SK-N-DZ (cell line): ENCODE data around the gene MESP1.

Experiments
- DNase-seq: peaks from one replicate; pipeline ENCODE4 v3.0.0-alpha.2; 2015; ENCODE audit warnings: low spot score

Gene MESP1

GRCh38 chr15:89781891-89782618 is 31.0 kb upstream of the MESP1 start:
- DNase-seq, result no peak

GRCh38 chr15:89781055-89781454 is 30.0 kb upstream of the MESP1 start:
- DNase-seq, result no peak

- no peak for DNase-seq
These were observed 29.6 kb upstream of the MESP1 start for GRCh38 chr15:89780601-89781000.

DNA sequence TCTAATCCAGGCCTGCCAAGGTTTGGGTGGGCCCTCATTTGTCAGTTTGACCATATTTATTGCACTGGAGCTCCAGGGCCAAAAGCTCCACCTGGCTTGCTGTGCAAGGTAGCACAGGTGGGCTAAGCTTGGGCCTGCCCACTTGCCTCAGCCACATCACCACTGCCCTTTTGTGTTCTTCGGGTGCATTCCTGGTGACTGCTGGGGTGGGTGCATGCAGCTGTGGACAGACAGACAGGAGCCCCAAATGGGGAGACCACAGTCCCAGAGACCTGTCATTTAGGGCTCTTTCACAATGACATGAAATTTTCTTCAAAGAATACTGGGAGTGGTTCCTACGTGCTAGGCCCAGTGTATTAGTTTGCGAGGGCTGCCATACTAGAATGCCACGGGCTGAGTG is 27.8 kb upstream of the MESP1 start:
- no peak for DNase-seq

DNA sequence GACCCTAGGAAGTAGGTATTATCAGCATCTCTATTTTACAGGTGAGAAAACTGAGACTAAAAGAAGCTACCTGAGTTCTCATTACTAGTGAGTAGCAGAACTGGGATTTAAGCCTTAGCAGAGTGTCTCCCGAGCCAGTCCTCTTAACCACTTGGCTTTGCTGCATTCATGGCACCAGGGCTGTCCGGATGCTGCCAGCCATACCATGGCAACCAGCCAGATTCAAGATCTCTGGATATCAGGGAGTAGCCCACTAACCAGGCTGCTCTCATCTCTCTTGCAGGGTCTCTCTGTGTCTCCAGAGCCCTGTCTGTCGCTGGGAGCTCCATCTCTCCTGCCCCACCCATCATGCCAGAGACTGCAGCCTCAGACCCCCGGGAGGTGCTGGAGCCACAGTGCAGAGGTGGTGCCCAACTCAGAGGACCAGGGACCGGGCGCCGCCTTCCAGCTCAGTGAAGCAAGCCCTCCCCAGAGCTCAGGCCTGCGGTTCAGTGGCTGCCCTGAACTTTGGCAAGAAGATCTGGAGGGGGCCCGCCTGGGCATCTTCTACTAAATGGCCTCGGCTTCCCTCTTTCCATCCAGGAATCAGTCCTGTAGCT is 26.8 kb upstream of the MESP1 start:
- no peak for DNase-seq

GRCh38 chr15:89777073-89777751 is 26.2 kb upstream of the MESP1 start:
- DNase-seq, result no peak

DNA sequence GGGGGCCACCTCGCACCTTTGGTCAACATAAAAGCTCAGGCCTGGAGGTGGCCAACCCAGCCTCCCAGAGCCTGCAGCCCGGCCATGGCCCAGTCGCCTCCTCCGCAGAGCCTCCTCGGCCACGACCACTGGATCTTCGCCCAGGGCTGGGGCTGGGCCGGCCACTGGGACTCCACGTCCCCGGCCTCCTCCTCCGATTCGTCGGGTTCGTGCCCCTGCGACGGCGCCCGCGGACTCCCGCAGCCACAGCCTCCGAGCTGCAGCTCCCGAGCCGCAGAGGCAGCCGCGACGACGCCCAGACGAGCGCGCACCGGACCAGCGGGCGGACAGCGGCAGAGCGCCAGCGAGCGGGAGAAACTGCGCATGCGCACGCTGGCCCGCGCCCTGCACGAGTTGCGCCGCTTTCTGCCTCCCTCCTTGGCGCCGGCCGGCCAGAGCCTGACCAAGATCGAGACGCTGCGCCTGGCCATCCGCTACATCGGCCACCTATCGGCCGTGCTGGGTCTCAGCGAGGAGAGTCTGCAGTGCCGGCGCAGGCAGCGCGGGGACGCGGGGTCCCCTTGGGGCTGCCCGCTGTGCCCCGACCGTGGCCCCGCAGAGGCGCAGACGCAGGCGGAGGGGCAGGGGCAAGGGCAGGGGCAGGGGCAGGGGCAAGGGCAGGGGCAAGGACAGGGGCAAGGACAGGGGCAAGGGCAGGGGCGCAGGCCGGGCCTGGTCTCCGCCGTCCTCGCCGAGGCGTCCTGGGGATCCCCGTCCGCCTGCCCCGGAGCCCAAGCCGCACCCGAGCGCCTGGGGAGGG is 25.4 kb upstream of the MESP1 start, which contains the start of gene MESP2:
MESP2 (plus strand) TSS at position 59 of the 799 bp plus-strand sequence; CDS start at position 85, 26 bp downstream.
- DNase-seq, result peak; percentile 84

DNA sequence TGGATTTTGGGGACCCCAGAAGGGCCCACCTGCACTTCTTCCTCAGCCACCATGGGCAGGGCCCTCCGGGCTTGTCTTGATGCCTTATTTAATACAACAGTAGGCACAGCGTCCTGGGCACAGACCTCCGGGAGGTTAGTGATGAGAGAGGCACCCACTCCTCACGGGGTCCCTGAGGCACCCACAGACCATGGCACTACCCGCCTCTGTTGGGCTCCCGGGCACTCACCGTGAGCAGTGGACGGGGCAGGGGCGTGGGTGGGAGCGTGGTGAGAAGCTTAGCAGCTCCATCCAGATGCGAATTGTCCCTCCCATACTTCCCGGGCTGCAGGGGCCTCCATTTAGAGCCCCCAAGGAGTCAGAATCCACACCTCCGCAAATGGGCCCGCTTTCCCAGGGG is 24.8 kb upstream of the MESP1 start:
- no peak for DNase-seq

- DNase-seq, result no peak
These were observed 23.4 kb upstream of the MESP1 start for GRCh38 chr15:89774492-89774891.

DNA sequence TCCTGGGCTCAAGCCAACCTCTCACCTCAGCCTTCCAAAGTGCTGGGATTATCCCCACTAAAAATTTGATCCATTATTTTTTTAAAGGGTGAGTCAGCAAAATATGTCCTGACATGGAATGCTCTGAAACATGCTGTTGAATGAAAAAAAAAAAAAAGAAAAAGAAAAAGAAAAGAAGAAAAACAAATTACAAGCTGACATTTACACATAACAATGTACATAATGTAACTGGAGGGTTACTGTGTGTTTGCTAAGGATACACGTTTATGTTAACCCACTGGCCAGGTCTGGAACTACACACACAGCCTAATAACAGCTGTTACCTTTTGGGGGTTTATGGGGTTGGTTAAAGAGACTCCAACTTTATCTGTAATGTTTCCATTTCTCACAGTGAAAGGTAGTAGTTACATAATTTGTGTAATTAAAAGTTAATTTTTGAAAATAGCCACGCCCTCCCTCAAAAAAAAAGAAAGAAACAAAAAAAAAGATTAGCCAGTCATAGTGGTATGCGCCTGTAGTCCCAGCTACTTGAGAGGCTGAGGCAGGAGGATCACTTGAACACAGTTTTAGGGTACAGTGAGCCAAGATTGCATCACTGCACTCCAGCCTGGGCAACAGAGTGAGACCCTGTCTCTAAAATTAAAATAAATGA is 22.0 kb upstream of the MESP1 start:
- DNase-seq, result no peak

DNA sequence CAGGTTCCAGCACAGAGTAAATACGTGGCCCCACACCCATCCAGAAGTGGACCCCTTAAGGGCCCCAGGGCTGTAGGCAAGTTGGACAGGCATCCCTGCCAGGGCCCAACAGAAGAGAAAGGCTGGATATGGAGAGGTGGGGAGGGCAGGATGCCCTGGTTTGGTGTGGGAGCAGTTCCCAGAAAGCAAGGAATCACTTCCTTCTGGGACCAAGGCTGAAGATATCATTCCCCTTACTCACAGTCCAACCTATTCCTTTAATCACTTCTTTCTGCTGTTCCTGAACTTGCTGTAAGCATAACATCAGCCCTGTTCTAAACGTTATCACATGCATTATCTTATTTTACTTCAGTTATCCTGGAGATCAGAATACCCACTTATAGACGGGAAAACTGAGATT is 19.0 kb upstream of the MESP1 start:
- no peak for DNase-seq

DNA sequence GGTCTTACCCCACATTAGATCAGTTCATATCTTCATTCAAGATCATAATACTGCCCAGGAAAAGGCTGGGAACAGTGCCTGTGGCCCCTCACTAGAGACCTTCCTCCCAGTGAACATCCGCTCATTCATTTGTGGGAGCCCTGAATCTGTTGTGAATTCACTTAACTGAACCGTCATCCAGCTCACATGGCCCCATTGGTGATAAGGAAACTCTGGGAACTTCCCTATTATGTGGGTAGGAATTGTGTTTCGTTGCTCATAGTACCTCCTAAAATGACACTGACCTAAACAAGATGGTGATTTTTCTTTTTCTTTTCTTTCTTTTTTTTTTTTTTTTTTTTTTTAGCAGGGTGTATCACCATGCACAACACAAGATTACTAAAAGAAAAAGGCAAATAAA is 18.3 kb upstream of the MESP1 start:
- DNase-seq, result no peak

GRCh38 chr15:89768071-89768500 is 17.0 kb upstream of the MESP1 start:
- no peak for DNase-seq

DNA sequence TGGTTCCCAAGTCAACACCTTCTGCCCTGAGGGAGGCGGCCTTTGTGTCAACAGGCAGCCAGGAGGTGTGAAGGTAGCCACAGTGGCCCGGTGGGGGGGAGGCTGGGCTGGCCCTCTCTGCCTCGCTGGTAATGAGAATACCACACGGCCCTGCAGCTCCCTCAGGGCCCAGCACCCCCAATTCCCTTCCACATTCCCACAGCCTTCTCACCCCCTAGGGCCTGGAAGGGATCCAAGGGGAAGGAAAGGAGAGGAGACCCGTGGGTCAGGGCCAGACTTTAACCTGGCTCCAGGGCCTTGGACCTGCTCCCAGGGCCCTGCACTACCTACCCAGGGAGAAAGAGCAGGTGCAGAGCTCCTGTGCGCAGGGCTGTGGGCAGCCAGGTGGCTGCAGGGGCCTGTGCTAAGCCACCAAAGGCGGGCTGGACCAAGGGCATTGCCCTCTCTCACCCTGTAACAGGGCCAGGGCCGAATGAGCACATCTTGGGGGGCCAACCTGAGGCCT is 16.4 kb upstream of the MESP1 start:
- DNase-seq, result no peak

- no peak for DNase-seq
These were observed 15.6 kb upstream of the MESP1 start for GRCh38 chr15:89766357-89767311.

DNA sequence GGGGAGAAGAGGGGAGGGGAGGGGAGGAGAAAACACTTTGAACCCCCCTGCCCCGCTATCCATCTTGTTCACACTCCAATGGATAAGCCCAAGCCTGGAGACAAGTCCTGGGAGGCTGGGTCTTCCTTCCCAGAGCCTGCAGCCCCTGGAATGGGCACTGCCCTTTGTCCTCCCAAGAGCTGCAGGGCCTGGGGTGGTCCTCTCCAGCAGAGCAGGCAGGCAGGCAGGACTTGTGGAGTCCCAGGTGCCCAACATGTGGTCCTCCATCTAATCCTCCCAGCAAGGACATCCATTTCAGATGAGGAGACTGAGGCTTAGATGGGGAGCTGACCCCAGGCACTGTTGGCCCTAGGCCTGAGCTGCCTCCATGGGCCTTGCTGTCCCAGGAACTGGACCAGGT is 14.6 kb upstream of the MESP1 start:
- DNase-seq, result no peak

DNA sequence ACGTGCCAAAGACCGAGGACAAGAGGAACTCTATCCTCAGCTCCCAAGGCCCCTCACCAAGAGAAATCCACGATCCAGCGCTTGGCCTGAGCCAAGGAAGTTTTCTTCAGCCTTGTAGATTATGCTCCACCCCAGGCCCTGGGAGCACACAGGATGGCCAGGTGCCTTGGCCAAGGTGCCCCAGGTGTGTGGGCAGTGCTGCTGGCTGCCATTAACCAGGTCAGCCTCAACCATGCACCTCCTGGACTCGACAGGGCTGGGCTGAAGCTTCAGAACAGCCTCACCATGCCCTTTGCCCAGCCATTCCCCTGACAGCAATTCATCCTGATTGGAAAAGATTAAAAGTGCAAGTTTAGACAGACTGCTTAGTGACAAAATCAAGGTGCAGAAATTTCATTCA is 10.9 kb upstream of the MESP1 start:
- DNase-seq, result no peak

DNA sequence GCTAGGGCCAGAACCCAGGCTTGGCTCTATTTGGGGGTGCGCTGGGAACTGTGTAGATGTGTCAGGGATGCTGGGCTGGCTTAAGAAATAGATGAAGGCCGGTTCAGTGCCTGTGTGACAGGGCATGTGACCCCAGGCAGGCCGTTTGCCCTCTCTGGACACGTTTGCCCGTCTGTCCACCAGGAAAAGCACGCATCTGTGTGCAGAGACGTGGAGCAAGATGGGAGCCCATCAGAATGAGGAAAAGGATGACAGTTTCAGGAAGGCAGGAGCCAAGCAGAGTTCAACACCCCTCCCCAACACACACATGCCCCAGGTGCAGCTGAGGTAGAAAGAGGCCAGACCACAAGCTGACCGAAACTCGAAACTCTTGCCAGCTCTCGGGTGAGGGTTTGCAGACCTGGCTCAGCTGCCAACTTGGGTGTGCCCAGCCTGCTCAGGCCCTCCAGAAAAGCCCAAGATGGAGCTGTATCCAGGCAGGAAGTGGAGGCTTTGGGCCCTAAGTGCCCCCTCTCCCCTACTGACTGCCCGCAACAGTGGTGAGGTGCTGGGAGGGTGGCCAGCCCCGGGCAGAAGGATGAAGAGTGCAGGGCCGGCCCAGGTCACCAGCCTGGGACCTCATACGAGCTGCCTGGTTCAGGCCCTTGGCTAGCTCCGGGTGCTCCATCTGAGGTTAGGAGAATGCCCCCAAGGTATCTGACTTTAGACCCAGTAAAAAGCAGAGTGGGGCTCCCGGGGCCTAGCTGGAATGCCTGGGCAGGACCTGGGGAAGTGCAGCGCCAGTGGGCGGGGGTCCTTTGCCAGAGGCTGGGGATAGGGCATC is 10.2 kb upstream of the MESP1 start:
- DNase-seq, result no peak
